Astrocyte of the spinal cord (primary cell): ENCODE data around the gene RHOBTB1.

Experiments used
- DNase-seq: peaks from one replicate; pipeline ENCODE4 v3.0.0; 2011; ENCODE audit warnings: low read depth, low spot score
- H3K4me3 ChIP-seq: 2 replicates; pipeline ENCODE4 v1.5.1; 2011; ENCODE audit warnings: low read depth, mild to moderate bottlenecking, low read length, moderate library complexity
- in situ Hi-C: cut with HindIII; loops from 2 replicates; pipeline ENCODE4 v1.10.0; 2017; ENCODE audit warnings: low sequenced_read_pairs
- TF ChIP-seq, protein P1 (sequence below): IDR thresholded peaks from 2 replicates; pipeline ENCODE4 v1.5.1; 2012; ENCODE audit warnings: low read depth, mild to moderate bottlenecking, low read length, inconsistent platforms

The RHOBTB1 gene

DNA sequence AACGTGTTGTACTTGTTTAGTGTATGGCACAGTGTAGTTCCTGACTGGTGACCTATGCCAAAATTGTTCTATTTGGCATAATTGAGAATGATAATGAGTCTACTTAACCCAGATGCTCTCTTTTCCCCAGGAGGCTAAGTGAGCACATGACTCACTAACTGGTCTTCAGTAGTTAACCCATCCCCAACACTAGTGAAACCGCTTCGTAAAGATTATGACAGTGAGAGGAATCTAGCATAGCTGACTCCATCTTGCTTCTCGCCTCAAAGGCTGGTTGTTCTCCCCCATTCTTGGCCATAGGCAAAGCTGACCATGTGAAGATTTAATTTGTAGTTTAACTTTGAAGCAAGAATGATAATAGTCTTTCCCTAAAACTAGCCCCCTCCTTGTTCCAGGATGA, 118.5 kb downstream of the RHOBTB1 start:
- in situ Hi-C loops, result no loop called here
- DNase-seq, result no peak
- no peak overlapping the region for H3K4me3 ChIP-seq
- TF ChIP-seq, protein P1, sequence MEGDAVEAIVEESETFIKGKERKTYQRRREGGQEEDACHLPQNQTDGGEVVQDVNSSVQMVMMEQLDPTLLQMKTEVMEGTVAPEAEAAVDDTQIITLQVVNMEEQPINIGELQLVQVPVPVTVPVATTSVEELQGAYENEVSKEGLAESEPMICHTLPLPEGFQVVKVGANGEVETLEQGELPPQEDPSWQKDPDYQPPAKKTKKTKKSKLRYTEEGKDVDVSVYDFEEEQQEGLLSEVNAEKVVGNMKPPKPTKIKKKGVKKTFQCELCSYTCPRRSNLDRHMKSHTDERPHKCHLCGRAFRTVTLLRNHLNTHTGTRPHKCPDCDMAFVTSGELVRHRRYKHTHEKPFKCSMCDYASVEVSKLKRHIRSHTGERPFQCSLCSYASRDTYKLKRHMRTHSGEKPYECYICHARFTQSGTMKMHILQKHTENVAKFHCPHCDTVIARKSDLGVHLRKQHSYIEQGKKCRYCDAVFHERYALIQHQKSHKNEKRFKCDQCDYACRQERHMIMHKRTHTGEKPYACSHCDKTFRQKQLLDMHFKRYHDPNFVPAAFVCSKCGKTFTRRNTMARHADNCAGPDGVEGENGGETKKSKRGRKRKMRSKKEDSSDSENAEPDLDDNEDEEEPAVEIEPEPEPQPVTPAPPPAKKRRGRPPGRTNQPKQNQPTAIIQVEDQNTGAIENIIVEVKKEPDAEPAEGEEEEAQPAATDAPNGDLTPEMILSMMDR, result no peak

DNA sequence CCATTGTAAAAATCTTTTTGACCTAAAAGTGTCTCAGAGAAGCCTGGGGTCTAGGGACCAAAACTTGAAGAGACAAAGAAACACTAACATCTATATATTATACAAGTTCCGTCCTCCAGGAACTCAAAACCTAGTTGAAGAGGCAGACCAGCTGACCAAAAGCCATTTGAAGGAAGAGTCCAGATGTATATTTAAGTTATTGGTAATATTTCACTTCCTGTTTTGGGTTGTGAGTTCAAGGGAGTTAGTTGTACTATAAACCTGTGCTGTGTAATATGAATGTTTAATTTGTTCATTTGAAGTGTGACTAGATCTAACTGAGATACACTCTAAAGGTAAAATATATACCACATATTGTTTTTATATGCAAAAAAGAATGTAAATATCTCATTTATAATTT, 120.7 kb downstream of the RHOBTB1 start:
- no peak overlapping the region for H3K4me3 ChIP-seq
- TF ChIP-seq, protein P1, result no peak
- in situ Hi-C loops, result no loop called here
- no peak for DNase-seq

DNA sequence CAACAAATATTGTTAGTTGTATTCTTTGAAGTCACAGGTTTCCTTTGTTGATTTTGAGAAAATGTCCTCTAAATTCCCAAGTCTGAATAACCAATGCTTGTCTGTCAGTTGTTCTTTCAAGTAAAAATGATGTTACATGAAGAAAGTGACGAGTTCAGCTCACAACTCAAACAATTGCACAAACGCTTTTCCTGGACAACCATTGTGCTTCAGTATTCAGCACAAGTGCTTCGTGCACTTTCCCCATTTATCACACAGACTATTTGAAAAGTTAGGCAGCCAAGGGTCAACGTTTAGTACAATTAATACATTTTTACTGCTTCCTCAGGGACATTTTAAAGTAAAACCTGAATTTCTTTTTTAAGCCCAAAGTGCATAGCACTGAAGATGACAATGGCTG, 121.2 kb downstream of the RHOBTB1 start:
- no peak for DNase-seq
- in situ Hi-C loops, result no loop called here

DNA sequence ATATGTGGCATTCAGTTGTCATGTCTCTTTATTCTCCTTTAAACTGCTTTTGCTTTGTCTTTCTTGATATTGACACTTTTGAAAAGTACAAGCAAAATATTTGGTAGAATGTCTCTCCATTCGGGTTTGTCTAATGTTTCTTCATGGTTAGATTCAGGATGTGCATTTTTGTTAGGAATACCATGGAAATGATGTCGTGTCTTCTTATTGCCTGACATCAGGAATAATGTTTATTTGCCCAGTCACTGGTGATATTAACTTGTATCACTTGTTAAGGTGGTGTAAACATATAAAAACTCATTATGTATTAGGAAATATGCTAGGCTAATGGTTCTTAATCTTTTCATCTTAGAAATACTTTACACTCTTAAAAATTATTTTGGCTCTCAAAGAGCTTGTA, 122.3 kb downstream of the RHOBTB1 start:
- in situ Hi-C loops, result no loop called here
- TF ChIP-seq, protein P1, result no peak
- no peak overlapping the region for H3K4me3 ChIP-seq
- DNase-seq, result no peak

More for the DNA sequence above, 121.2 kb downstream of the RHOBTB1 start:
- no peak overlapping the region for H3K4me3 ChIP-seq
- TF ChIP-seq, protein P1, result no peak

DNA sequence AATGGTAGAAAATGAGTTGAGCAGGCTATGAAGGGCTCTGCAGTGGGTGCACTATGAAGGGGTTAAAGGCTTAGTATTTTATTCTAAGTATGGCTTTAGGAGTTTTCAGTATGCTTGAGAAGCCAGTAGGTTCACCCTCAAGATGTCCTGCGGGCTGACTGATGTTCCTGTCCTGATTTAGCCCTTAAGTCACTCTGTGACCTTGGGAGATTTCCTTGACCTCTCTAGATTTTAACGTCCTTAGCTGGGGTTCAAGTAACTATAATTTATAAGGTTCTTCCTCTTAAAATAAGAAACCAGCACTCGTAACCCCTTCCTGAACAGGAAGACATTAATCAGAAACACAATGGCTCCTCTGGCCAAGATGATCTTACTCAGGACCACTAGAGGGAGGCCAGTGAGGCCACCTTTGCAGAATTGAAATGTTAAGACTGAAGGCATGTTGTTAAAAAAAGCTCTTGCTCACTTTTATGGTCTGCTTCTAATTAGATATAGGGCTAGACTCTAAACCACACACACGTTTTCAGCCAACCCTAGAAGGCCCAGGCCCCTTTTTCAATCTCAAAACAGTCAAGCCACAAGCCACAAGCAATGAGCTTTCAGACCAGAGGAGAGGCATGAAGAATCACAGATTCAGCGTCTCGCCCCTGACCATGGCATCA, 123.8 kb downstream of the RHOBTB1 start:
- in situ Hi-C loops, result no loop called here
- TF ChIP-seq, protein P1, result peak; percentile 65
- DNase-seq, result peak; percentile 88
- H3K4me3 ChIP-seq, result no peak overlapping the region
